HG03558 (cell line): ENCODE results near the gene CARD9.

Source experiments
- ATAC-seq: cut with Tn5 transposase; IDR thresholded peaks from one replicate; pipeline ENCODE4 v1.9.1; 2021; ENCODE audit warnings: moderate number of reproducible peaks; ENCODE audit not compliant: unreplicated experiment; ENCODE audit errors: extremely low read depth

CARD9 gene

GRCh38 chr9:136339173-136339957 is 34.1 kb downstream of the CARD9 start:
- ATAC-seq: no peak

GRCh38 chr9:136338511-136338910 is 35.0 kb downstream of the CARD9 start:
- ATAC-seq: no peak

DNA sequence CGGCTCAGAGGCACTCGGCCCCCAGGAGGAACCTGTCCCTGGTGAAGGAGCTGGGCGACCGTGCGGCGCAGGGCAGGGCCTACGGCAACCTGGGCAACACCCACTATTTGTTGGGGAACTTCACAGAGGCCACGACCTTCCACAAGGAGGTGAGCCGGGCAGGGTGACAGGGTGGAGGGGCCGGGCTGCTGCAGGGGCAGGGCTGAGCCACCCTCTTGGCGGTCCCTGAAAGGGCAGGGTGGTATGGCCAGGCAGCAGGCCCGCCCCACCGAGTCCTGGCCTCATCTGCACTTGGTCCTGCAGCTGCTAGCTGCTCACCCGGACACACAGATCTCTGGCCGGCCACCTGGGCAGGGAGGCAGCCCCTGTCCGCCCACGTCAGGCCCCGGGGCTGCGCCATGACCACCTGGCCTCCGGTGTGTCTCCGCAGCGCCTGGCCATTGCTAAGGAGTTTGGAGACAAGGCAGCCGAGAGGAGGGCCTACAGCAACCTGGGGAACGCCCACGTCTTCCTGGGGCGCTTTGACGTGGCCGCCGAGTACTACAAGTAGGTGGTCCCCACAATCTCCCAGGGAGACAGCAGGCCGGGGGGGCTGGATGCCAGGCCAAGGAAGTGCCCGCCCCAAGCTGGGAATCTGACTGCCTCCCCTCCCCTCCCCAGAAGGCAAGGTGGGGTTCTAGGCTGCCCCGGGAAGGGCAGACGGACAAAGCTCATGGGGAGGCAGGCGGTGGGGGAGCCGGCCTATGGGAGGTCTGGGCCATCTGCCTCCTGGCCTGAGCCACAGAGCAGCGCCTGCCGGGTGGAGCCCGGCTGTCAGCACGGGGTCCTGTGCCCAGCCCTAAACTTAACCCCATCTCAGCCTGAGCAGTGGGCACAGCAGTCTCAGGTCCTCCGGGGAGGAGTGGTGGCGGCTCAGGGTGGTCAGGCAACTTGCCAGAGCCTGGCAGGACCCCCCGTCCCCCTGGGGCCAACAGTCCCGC is 35.8 kb downstream of the CARD9 start:
- ATAC-seq: no peak

- no peak for ATAC-seq
Measured at GRCh38 chr9:136336881-136337280, 36.6 kb downstream of the CARD9 start.

DNA sequence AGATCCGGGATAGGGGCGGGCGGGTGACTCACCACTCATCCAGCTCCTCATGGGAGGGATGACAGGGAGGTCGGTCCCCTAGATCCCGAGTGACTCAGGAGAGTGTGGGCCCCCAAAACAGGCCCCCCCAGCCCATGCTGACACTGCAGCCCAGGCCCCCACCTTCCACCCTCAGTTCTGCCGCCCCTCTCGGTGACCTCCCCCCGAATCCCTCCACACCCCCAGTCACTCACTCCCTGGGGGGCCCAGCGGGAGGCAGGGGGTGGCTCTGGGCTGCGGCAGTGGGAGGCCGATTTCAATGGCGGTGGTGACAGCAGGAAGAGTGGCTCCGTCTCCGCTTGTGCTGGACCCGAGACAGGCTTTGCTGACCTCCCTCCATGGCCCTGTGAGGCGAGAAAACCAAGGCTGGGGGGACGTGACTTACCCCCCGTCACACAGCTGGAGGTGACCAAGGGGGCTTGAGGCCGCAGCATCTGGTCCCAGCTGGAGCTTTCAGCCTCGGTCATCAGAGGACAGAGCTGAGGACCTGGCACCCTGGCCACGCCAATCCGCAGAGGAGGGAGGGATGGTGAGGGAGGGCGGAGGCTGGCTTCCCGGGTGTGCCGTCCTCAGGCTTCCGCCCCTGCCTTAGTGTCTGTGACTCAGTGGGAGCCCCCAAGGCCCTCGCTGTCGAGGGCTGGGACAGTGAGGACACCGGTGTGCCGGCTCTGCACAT is 37.2 kb downstream of the CARD9 start:
- ATAC-seq: no peak

DNA sequence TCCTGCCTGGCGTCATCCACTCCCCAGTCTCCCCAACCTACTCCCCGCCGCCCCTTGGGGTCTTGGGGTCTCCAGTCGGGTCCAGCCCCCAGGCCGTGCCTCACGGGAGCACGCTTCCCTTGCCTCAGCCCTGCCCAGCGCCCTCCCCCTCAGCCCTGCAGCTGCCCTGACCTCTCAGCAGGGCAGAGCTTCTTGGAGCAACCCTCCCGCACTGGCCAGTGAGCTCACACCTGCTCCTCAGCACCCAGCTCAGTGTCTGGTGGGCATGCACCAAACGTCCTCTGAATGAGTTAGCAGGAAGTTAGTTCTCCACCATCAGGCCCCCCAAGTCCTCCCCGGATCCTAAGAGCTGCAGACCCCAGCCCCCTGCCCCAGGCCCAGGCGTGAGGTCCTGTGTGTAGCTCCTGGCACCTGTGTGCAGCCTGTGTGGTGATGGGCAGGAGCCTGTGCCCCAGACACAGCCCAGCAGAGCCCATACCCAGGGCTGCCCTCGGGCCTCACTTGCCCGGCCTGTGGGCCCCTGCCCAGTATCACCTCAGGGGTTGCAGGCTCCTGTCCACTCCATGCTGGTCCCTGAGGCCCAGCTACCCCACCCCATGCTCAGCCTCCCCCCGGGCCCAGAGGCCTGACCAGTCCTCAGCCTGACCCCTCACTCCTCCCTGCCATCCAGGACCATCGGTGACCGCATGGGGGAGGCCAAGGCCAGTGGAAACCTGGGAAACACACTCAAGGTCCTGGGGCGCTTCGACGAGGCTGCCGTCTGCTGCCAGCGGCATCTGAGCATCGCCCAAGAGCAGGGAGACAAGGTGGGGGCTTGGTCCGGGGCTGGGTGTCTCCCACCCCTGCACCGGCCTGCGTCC is 37.9 kb downstream of the CARD9 start:
- ATAC-seq: no peak

DNA sequence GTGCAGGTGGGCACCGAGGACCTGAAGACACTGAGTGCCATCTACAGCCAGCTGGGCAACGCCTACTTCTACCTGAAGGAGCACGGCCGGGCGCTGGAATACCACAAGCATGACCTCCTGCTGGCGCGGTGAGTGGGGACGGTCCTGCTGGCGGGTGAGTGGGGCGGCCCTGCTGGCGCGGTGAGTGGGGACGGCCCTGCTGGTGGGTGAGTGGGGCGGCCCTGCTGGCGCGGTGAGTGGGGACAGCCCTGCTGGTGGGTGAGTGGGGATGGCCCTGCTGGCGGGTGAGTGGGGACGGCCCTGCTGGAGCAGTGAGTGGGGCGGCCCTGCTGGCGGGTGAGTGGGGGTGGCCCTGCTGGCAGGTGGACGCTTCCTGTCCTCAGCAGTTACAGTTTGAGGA is 38.9 kb downstream of the CARD9 start:
- no peak for ATAC-seq

DNA sequence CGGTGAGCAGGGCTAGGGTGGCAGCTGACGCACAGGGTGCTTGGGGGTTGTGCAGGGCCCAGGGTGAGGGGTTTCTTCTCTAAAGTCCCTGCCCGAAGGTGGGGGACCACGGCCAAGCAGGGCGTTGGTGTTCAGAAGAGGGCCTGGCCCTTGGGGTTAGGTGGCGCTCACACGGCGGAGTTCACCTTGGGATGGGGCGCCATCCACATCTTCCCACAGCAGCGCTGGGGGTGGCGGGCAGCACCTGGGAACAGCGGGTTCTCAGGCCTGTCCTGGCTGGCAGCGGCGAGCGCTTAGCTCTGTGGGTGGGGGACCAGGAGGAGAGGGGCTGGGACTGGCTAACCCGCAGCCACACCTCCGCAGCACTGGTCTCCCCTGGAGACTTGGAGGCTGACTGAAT is 40.0 kb downstream of the CARD9 start:
- ATAC-seq: no peak

DNA sequence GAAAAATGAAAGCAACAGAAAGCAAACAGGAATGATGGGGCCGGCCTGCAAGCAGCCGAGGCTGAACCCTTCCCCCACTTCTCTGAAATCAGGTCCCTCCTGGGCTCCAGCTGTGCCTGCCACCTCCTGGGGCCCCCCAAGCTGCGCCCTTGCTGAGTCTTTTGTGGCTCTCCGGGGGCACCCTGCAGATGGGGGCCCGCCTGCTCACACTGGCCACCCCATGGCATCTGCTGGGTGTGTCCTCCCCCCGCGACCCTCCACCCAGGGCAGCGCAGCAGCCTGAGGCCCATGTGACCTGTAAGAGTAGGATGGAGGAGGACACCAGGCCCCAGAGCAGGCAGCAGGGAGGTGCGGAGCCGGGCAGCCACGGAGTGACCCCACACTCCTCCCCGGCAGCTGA is 40.4 kb downstream of the CARD9 start:
- ATAC-seq: no peak

DNA sequence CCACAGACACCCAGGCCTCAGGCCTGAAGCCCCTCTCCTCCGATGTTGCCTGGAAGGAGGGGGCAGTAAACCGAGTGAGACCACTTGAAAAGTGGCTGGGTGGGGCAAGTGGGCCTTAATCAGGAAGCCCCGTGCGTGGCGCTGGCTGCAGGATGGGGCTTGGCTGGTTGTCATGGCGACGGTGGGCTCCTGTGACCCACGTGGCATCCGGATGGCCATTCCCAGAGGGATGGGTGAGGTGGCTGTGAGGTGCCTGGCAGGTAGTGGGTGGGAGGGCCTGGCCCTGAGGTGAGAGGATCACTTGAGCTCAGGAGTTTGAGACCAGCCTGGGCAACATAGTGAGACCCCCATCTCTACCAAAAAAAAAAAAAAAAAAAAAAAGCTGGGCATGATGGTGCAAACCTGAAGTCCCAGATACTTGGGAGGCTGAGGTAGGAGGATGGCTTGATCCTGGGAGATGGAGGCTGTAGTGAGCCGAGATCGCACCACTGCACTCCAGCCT is 40.9 kb downstream of the CARD9 start:
- ATAC-seq: no peak

DNA sequence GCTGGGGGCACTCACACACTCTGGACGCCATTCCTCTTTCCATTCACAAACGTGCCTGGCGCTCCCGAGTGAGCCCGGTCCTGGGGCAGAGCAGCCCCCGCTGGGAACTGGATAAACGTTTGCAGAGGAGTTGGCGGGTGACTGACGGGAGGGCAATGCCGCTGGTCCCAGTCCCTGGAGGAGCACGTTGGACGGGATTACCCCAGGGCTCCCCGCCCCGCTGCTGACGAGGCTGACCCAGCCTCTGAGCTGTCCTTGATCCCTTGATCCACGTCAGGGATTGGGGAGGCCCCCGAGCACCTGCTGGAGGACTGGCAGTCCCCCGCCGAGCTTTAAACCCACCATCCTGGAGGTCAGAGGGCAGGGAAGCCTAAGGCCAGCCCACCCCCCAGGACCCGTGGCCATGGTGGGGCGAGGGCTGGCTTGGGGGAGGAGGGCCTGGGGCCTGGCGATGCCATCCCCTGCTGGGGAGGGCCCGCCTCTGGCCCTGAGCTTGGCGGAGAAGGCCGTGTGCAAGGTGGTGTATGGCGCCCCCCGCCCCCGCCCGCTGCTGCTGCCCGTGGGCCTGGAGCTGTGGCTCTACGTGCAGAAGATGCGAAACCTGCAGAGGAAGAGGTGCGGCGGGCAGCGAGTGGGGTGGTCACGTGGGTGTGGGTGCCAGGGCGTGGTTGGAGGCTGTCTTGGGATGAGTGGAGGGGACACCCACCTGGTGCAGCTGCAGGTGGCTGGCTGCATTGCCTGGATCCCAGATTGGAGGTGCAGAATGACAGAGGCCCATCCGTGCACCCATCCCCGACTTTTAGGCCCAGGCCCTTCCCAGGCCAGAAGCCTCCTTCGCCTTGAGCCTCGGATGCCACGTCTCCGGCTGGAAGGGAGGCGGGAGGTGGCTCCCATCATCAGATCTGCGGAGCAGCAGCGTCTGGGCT is 41.6 kb downstream of the CARD9 start:
- ATAC-seq: no peak

GRCh38 chr9:136331030-136331429 is 42.4 kb downstream of the CARD9 start:
- ATAC-seq: no peak

DNA sequence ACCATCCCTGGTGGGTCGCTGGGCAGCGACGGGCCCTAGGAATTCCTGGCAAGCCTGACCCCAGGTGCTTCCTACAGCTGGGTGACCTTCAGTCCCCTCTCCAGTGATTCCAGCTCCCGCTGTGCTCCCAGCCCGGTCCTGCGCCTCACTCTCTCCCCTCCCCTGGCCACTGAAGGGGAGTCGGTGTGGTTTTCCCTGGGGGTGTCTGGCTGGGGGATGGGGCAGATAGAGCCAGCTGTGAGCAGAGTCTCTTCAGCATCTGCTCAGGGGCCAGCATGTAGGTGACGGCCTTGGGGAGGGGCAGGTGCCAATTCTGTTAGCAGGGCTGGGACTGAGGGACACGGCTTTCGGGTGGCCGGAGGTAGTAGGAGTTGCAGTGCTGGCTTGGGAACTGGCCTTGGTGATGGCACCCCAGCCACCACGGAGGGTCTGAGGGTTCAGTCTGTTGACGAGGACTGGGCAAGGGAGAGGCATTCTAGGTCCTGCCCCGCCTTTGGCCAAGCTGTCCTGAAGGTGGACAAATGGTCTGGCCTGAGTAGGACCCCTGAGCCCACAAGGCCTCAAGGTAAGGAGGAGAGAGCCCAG is 43.0 kb downstream of the CARD9 start:
- ATAC-seq: no peak

- no peak for ATAC-seq
Measured at GRCh38 chr9:136329636-136330405, 43.6 kb downstream of the CARD9 start.

GRCh38 chr9:136329211-136329627 is 44.2 kb downstream of the CARD9 start:
- ATAC-seq: no peak

GRCh38 chr9:136328622-136329041 is 44.8 kb downstream of the CARD9 start:
- no peak for ATAC-seq

- no peak for ATAC-seq
Measured at GRCh38 chr9:136328011-136328621, 45.4 kb downstream of the CARD9 start.
